Astrocyte (in vitro differentiated cells and primary cell): ENCODE results near the gene PPM1L.

Source experiments
- CTCF ChIP-seq: IDR thresholded peaks from 2 replicates; pipeline ENCODE4 v1.5.1; 2011; ENCODE audit warnings: low read depth, mild to moderate bottlenecking, inconsistent platforms, low read length, moderate library complexity; ENCODE audit not compliant: insufficient read depth
- EZH2 ChIP-seq: IDR thresholded peaks from 2 replicates; pipeline ENCODE4 v1.6.1; 2012; ENCODE audit warnings: mild to moderate bottlenecking, low read length, inconsistent platforms; ENCODE audit not compliant: insufficient read depth

- TF ChIP-seq CTCF (no peak), EZH2 (no peak)
Measured at GRCh38 chr3:160950542-160950941, 194.5 kb downstream of the PPM1L start.
